Brain pericyte (primary cell): ENCODE measurements around the gene RRP7A.
"Not testable (repeated sequence)": the region's sequence is repeated elsewhere in the genome, so short reads cannot be mapped to it uniquely, and the experiment has no call there.

Experiments
- DNase-seq: peaks from one replicate; pipeline ENCODE4 v3.0.0-alpha.2; 2012; ENCODE audit warnings: low read depth, low spot score

RRP7A gene

DNA sequence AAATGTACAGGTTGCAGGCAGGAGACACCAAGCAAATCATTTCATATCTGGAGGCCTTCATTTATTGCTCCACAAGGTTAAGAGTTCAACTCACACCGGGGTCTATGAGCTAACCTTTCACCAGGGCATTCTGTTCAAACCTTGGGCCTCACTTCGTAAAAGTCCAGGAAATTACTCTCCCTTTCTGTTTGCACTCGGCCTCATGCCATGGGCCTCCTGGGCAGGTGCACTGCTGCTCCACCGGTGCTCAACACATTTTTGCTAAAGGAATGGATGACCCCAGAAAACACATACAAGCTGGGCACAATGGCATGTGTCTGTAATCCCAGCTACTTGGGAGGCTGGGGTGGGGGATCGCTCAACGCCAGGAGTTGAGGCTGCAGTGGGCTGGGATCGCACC lies 16.6 kb upstream of the RRP7A start:
- no peak for DNase-seq

- not testable (repeated sequence) for DNase-seq
Measured at GRCh38 chr22:42535082-42535731, 15.6 kb upstream of the RRP7A start.

GRCh38 chr22:42533638-42533977 lies 14.0 kb upstream of the RRP7A start:
- DNase-seq = no peak

GRCh38 chr22:42531401-42532084 lies 11.9 kb upstream of the RRP7A start:
- not testable (repeated sequence) for DNase-seq

DNA sequence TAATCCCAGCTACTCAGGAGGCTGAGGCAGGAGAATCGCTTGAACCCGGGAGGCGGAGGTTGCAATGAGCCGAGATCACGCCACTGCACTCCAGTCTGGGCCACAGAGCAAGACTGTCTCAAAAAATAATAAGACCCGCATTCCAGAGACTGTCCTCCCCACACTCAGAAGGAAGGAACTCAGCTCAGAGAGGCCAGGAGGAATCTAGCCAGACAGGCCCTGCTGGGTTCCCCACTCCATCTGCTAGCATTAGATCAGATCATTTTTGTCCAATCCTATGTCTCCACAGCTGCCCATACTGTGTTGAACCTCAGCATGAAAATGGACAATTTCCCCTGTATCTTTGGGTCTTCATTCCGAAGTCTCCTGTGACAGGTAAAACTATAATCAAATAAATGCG lies 9.8 kb upstream of the RRP7A start:
- DNase-seq = not testable (repeated sequence)

- no peak for DNase-seq
Measured at GRCh38 chr22:42528591-42529307, 9.2 kb upstream of the RRP7A start.

GRCh38 chr22:42522546-42522945 lies 3.0 kb upstream of the RRP7A start:
- no peak for DNase-seq

- DNase-seq = no peak
Measured at GRCh38 chr22:42521228-42521546, 1.6 kb upstream of the RRP7A start.

DNA sequence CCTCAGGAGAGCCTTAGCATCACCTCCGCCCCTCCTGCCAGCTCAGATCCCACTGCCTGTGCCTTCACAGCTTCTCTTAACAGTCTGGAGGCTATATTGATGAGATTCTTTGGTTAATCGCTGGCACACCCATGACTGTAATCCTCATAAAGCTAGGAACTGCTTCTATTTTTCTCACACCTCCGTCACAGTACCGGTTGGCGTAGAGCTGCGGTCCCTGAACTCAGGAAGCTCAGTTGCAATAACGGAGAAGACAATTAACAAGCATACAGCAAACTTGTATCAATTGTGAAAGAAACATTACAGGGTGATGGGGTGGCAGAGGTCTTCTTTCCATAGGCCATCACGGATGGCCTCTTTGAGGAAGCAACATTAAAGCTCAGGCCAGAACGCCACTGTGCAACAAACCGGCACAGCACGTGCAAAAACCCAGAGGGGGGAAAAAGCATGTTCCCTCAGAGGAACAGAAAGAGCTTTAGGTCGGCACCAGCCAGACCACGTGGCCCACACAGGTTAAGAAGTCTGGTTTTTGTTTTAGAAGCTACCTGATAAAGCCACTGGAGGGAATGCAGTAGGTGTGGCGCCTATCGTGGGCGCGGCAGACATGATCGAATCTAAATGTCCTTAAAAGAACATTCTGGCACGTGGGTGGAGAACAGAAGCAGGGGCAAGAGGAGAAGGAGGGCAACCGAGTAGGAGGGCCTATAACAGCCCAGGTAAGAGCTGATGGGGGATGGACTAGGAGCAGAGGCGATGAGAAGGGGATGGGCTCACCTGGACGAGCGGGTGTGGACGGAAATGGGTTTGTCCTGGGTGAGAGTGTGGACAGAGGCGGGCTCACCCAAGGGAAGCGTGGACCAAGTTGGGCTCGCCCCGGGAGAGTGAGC lies 715 bp downstream of the RRP7A start:
- not testable (repeated sequence) for DNase-seq

DNA sequence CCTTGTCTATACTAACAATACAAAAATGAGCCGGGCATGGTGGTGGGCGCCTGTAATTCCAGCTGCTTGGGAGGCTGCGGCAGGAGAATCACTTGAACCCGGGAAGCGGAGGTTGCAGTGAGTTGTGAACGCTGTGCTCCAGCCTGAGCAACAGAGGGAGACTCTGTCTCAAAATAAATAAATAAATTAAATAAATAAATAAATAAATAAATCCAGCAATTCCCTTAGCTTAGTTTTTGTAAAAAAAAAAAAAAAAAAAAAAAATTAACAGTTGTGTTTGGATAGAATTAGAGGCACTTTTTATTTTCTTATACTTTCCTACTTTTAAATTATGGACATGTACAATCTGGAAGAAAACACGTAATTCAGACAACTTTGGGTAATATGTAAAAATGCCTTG lies 2.5 kb downstream of the RRP7A start:
- not testable (repeated sequence) for DNase-seq

DNA sequence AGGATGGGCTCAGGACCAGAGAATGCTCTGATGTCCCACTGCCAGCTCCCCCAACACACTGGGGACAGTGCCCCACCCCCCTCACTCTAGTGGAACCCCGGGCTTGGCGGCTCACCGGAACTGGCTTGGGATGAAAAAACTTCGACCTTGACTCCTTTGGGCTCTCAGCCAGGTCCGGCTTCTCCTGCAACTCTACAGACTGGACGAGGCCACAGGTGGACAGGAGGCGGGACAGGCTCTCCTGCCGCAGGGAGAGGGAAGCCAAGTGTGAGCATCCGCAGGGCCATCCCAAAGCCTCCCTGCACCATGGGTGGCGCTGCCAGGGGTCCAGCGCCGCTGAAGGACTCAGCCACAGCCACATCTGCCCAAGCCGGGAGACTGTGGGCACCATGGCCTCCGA lies 3.7 kb downstream of the RRP7A start:
- no peak for DNase-seq

DNA sequence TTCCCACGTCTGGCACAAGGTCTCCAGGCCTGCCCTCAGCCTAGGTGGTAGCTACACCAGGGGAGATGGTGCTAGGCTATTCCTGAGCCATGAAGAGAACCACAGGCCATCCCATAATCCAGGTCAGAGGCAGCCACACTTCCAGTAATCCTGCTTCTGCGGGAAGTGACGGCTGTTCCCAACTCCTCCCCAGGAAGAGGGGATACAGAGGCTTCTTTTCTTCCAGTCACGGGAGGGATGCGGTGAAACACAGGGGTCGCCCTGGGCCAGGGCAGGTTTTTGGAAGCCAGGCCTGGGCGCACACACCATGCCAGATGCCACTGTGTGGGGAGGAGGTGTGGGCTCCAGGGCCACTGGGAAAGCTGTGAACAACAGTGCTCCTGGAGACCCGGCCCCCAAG lies 4.3 kb downstream of the RRP7A start:
- not testable (repeated sequence) for DNase-seq

GRCh38 chr22:42514331-42514730 lies 5.3 kb downstream of the RRP7A start:
- not testable (repeated sequence) for DNase-seq

DNA sequence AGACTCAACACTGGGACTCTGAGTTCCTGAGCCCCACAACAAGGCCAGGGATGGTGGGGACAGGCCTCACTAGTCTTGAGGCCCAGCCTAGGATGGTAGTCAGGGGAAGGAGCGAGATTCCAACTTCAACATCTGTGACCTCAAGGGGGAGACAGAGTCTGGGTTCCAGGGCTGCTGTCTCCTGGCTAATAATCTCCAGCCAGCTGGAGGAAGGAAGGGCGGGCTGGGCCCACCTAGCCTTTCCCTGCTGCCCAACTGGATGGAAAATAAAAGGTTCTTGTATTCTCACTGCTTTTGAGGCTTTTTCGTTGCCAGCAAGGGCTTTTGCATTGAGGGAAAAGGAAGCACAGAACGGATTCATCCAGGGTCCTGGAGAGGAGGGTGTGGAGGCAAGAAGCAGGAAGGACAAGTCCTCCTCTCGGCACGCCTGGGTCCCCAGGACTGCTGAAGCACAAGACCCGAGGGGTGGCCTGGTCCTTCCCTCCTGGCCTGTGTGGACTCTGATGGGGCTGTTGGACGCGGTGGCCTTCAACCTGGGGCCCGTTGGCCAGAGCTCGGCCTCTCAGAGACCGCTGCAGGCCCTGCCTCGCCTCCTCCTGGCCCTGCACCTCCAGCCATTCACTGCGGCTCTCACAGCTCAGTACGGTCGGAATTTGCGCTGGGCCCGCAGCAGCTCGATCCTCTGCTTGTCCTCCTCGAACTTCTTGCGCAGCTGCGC lies 7.2 kb downstream of the RRP7A start:
- DNase-seq = not testable (repeated sequence)

- no peak for DNase-seq
Measured at GRCh38 chr22:42511401-42511891, 8.2 kb downstream of the RRP7A start.

GRCh38 chr22:42509548-42509947 lies 10.0 kb downstream of the RRP7A start:
- DNase-seq = no peak

DNA sequence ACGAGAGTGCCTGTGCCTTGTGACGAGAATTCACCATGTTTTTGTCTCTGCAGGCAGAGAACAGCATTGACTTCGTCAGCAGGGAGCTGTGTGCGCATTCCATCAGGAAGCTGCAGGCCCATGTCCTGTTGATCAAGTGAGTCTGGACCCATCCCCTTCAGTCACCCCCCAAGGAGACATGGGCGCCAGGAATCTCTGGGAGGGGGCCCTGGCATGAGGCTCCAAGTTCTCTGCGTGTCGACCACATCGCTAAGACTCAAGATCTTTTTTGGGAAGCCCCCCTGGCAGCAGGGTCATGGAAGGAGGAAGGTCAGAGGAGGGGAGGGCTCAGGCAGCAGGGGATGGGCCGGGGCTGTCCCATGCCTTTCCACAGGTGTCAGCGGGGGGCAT lies 10.6 kb downstream of the RRP7A start:
- DNase-seq = not testable (repeated sequence)

- not testable (repeated sequence) for DNase-seq
Measured at GRCh38 chr22:42508327-42508974, 11.1 kb downstream of the RRP7A start.

DNA sequence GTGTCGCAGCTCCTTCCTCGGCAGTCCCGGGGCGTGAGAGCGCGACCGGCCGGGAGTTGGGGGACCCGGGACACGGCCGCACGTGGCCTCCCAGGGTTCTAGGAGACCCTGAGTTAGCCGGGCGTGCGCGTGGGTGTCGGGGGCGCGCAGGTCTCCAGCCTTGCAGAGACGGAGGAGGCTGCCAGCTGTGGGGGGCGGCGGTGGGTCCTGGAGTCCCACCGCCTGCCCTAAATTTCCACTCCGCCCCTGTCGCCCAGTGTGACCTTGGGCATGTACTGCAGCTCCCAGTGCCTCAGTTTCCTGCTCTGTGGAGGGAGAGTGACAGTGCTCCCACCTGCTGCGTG lies 18.8 kb downstream of the RRP7A start:
- DNase-seq = no peak

DNA sequence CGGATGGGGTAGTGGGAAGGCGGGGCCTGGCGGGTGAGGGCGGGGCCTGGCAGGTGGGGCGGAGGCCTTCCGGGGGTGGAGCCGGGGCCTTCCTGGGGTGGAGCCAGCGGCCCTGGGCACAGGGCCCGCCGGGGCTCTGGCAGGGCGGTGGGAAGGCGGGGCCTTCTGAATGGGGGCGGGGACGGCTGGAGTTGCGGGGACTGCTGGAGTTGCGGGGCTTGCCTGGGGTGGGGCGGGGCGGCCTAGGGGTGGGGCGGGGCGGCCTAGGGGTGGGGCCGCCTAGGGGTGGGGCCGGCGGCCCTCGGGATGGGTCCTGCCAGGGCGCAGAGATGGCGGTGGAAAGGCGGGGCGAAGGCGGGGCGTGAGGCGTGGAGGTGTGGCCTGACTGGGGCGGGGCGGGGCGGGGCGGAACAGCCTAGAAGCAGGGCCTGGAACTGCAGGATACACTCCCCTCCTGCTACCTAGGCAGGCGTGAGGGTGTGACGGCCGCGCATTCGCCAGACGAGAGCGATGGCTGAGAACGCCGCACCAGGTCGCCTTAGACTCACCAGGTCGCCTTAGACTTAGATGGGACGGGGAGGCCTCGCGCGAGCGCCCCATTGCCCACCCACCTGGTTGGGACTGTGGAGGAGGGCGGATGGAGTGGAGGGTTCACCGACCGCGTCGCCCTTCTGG lies 19.3 kb downstream of the RRP7A start:
- DNase-seq = no peak
